GM12878 (cell line): ENCODE data around the gene NUP62.

Source experiments
- EP300 ChIP-seq, 2 experiments: fragments of 150-350 bp in 1 of 2; IDR thresholded peaks; 2 replicates each; pipeline ENCODE4 v1.6.1; 2011 to 2012; ENCODE audit warnings: low read depth in 2 of 2, low read length in 2 of 2, borderline replicate concordance in 1 of 2, improper control_type of control experiment in 1 of 2, inconsistent platforms in 1 of 2; ENCODE audit not compliant: control insufficient read depth in 1 of 2
- POLR2AphosphoS5 ChIP-seq: IDR thresholded peaks from 2 replicates; pipeline ENCODE4 v1.6.1; 2011; ENCODE audit warnings: mild to moderate bottlenecking, low read length, inconsistent platforms
- YY1 ChIP-seq: IDR thresholded peaks from 2 replicates; pipeline ENCODE4 v1.6.1; 2011; ENCODE audit warnings: low read depth, mild to moderate bottlenecking, low read length
- TF ChIP-seq, protein P1 (sequence below), 3 experiments: IDR thresholded peaks in 2 of 3; conservative IDR thresholded peaks in 1 of 3; 2 replicates each; pipeline ENCODE4 v1.5.1; 2011; ENCODE audit warnings: low read depth in 3 of 3, low read length in 3 of 3, mild to moderate bottlenecking in 3 of 3, control low read depth in 2 of 3, moderate library complexity in 2 of 3, inconsistent platforms in 1 of 3, mixed read lengths in 1 of 3; ENCODE audit not compliant: control insufficient read depth in 2 of 3, insufficient read depth in 1 of 3; ENCODE audit errors: extremely low read depth in 1 of 3
- TF ChIP-seq, protein P2 (sequence below): IDR thresholded peaks from 2 replicates; pipeline ENCODE4 v1.6.1; 2012; ENCODE audit warnings: low read depth, low read length, improper control_type of control experiment

DNA sequence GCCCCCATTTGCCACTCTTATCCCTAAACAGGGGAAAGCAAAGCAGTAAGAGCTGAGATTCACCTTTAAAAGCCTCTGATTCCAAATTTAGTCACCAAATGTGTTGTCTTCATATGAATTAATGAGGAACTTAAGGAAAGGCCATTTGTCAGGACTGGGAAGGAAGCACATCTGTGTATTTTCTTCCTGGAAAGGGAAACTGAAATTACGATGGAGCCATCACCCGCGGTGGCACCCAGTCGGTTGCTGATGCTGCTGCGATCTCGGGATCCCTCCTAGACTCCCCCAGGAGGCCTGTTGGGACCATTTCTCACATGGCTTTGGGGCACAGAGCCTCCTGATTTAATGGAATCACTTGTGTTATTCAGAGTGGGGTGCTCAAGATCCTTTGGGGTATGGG lies 25.2 kb downstream of the NUP62 start:
- TF ChIP-seq, protein P1, sequence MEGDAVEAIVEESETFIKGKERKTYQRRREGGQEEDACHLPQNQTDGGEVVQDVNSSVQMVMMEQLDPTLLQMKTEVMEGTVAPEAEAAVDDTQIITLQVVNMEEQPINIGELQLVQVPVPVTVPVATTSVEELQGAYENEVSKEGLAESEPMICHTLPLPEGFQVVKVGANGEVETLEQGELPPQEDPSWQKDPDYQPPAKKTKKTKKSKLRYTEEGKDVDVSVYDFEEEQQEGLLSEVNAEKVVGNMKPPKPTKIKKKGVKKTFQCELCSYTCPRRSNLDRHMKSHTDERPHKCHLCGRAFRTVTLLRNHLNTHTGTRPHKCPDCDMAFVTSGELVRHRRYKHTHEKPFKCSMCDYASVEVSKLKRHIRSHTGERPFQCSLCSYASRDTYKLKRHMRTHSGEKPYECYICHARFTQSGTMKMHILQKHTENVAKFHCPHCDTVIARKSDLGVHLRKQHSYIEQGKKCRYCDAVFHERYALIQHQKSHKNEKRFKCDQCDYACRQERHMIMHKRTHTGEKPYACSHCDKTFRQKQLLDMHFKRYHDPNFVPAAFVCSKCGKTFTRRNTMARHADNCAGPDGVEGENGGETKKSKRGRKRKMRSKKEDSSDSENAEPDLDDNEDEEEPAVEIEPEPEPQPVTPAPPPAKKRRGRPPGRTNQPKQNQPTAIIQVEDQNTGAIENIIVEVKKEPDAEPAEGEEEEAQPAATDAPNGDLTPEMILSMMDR (IDR thresholded peaks at IDR 0.05 in 2 of 3, conservative IDR thresholded peaks at IDR 0.05 in 1 of 3; ENCODE audit: control insufficient read depth in 2 of 3, extremely low read depth in 1 of 3, insufficient read depth in 1 of 3, low read depth in 3 of 3, low read length in 3 of 3) = no peak
- TF ChIP-seq YY1 (no peak), POLR2AphosphoS5 (no peak), EP300 (IDR thresholded peaks at IDR 0.05; ENCODE audit: borderline replicate concordance in 1 of 2, control insufficient read depth in 1 of 2, low read depth in 2 of 2, low read length in 2 of 2) (no peak)
- TF ChIP-seq, protein P2, sequence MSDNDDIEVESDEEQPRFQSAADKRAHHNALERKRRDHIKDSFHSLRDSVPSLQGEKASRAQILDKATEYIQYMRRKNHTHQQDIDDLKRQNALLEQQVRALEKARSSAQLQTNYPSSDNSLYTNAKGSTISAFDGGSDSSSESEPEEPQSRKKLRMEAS = no peak
